HG03558 (cell line): Measurements from ENCODE around the gene SLC12A8.

Experiments used
- ATAC-seq: cut with Tn5 transposase; IDR thresholded peaks from one replicate; pipeline ENCODE4 v1.9.1; 2021; ENCODE audit warnings: moderate number of reproducible peaks; ENCODE audit not compliant: unreplicated experiment; ENCODE audit errors: extremely low read depth

The SLC12A8 gene

GRCh38 chr3:125220183-125220582 is 7.6 kb upstream of the SLC12A8 start:
- ATAC-seq, result no peak

DNA sequence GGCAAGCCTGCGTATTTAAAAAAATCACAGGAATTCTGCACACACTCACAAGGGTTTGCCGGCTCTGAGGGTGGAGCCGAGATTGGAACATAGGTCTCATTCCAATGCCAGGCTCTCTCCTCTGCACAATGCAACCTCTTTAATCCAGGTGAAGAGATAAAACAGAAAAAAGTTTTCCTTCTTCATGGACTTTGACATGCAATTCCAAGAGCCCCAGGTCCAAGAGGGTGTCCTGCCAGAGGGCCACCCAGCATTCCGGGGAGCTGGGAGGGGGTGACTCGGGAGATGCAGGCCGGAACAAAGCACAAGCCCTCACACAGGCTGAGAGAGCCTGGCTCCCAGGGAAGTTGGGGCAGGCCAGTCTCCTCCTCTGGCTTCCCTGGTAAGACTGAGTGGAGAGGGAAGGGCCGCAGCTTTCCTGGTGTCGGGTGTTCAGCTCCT is 6.7 kb upstream of the SLC12A8 start:
- no peak for ATAC-seq

- ATAC-seq, result no peak
These were observed 2.2 kb upstream of the SLC12A8 start for GRCh38 chr3:125214738-125215137.

DNA sequence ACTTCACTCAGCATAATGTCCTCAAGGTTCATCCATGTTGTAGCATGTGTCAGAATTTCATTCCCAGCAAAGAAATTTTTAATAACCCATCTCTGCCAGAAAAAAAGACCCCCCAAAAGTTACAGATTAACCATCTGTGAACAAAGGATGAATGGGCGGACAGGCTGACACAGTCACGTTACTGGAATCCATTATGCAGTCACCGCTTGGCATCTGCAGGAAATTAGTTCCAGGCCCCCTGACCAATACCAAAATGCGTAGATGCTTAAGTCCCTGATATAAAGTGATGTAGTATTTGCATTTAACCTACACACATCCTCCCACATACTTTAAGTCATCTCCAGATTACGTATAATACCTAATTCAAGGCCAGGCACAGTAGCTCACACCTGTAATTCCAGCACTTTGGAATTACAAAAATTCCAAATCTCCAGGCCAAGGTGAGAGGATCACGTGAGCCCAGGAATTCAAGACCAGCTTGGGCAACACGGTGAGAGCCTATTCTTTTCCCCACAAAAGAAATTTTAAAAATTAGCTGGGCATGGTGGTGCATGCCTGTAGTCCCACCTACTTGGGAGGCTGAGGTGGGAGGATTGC is 1.5 kb upstream of the SLC12A8 start:
- no peak for ATAC-seq

DNA sequence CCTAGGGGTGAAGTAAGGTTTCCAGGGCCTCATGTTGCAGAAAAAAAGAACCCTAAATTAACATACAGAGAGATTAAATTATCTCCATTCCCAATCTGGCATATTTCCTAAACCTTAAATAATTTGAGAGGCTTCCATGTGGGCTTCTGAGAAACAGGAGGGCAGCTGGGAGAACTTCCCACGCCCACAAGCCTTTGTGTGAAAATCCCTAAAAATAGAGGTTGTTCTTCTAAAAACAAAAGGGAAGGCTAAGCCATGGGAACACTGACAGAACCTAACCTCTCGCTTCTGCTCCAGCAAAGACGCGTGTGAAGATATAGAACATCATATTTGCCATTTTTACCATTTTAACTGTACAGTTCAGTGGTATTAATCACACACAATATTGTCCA is 812 bp upstream of the SLC12A8 start:
- no peak for ATAC-seq

DNA sequence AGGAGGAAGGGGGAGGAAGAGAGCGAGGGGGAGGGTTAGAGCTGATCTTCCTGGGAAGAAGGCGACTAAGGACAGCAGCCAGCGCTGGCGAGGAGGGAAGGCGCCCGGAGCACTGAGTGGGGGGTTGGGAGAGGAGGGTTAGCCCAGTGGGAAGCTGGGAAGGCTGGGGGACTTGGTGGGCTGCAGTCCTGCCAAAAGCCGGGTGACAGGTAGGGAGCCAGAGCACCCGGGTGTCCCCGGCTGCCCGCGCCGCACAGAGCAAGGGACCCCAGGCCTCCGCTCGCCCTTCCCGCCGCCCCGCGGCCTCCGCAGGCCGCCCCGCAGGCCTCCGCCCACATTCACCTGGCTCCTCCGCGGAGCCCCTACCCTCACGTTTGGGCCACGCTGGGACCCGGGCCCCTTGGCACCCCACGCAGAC is 448 bp downstream of the SLC12A8 start:
- ATAC-seq, result no peak

- ATAC-seq, result no peak
These were observed 941 bp downstream of the SLC12A8 start for GRCh38 chr3:125211523-125212090.

- ATAC-seq, result no peak
These were observed 4.5 kb downstream of the SLC12A8 start for GRCh38 chr3:125207949-125208568.

DNA sequence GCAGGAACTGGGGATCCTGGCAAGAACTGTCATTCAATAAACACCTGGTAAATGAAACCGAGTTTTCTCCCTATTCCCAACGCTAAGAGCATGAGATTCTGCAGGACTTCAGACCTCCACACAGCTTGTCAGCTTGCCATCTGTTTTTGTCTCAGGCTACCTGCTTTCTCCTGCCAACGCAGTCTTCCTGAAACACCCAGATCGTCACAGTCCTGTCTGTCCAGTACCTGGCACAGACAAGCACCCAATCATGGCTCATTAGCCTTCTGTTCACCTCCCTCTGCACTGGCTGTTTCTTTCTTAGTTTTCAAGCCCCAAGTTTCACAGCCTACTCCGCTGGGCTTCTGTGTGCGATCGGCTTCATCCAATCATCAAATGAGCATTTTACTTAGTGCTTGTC is 5.0 kb downstream of the SLC12A8 start:
- no peak for ATAC-seq

- ATAC-seq, result no peak
These were observed 5.6 kb downstream of the SLC12A8 start for GRCh38 chr3:125206934-125207333.

GRCh38 chr3:125203731-125204130 is 8.8 kb downstream of the SLC12A8 start:
- no peak for ATAC-seq

- ATAC-seq, result no peak
These were observed 10.4 kb downstream of the SLC12A8 start for GRCh38 chr3:125202197-125202596.

- no peak for ATAC-seq
These were observed 11.8 kb downstream of the SLC12A8 start for GRCh38 chr3:125200731-125201139.

DNA sequence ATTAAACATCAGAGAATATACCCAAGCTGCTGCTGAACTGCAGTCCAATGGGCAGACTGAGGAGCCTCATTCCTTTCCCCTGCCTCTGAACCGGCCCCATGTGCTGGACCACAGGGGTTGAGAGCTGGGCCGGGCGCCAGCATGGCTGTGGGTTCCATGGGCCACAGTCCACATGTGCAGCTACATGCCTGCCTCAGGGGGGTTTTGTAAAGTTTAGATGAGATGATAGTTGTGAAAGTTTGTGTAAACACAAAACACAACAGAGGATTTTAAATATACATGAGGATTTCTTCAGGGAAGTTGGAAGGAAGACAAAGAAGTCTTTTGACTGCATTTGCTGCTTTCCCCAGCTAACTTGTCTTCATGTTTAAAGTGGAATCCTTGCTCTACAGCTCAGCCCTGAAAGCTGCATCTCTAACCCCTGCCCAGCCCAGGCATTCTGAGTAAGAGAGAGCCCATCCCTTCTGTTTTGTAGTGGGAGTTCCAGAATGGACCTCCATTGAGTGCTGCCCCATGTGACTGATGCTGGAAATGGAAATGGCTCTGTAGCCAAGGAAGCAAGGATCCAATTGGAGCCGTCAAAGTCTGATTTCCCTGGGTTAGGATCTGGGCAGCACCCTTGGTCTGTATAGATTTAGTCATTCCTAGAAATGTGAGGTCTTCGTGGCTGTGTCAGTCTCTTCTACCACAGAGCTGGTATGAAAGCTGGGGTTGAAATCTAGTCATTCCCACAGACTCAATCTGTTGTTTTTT is 17.5 kb downstream of the SLC12A8 start:
- ATAC-seq, result no peak

DNA sequence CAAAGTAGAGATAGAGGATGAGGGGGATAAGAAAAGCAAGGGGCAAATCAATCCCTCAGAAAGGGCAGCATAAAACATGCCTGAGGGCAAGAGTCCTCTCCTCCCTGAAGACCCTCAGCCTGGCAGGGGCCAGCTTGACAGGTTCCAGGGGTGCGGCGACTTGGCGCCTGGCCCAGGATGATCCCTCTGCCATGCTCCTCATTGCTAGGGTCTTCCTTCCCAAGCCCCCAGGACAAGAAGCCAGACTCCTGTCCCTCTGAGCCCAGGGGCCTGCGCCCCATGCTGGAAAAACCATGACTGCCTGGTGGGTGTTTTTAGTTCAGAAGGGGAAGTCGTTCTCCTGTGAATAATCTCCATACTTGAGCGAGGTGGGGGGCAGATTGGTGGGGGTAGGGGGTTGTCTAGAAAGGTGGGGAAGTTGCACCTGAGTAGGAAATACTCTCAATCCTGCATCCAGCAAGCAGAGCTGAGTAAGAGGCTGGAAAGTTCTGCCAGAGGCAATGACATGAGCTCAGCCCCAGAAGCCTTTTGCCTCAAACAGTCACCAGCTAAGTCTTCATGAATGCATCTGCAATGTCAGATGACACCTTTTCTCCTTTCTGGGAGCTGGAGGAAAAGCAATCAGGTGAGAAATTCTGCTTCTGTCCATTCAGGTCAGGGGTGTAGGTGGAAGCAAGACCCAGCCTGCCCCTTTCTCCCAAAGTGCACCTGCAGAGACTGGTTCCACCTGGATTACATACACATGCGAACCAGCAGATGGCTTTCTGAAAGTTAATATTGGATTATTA is 18.3 kb downstream of the SLC12A8 start:
- no peak for ATAC-seq

GRCh38 chr3:125192190-125193035 is 20.1 kb downstream of the SLC12A8 start:
- peak; percentile 35 for ATAC-seq

- no peak for ATAC-seq
These were observed 20.8 kb downstream of the SLC12A8 start for GRCh38 chr3:125191730-125192129.

DNA sequence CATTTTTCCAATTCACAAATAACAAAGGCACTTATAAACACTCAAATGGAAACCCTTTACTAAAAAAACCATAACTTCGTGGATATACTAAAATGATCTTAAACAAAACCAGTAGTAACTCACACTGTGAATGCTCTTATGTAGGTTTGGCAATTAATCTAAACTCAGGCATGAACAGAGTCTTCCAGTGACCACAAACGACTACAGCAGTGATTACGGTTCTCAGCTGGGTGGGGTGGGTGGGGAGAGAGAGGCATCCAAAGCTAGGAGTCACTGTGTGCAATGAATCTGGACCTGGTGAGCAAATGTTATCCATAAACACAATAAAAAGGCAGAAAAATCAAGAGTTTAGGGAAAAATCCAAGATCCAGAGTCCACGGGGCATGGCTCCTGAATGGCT is 21.3 kb downstream of the SLC12A8 start:
- ATAC-seq, result no peak

DNA sequence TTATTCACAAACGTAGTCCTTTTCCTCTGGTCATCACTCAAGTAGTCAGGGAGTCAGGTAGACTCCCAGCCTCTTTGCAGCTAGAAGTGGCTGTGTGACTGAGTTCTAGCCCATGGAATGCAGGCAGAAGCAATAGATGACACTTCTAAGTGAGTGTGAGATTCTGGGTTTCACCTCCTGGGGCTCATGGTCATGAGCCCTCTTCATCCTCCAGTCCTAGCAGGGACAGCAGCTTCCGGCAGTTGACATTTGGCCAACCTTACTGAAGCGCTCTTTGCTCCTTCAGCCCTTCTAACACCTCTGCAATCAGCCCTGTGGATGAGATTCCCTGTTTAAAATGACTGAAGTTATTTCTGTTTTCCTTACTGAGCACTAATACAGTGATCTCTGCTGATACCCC is 21.8 kb downstream of the SLC12A8 start:
- ATAC-seq, result no peak
